ENCODE measurements around the gene VPS16.
A peak's percentile ranks its signal among the peaks of the same experiment; 100 is the strongest.
"Not testable (repeated sequence)": the region's sequence is repeated elsewhere in the genome, so short reads cannot be mapped to it uniquely, and the experiment has no call there.

Gene VPS16

GRCh38 chr20:2807929-2808328 is 32.6 kb upstream of the VPS16 start:
- DNase-seq, result not testable (repeated sequence)

GRCh38 chr20:2809690-2810089 is 30.9 kb upstream of the VPS16 start:
- DNase-seq, result no peak

- no peak for DNase-seq
Measured at GRCh38 chr20:2812189-2812588, 28.4 kb upstream of the VPS16 start.

GRCh38 chr20:2814076-2814475 is 26.5 kb upstream of the VPS16 start:
- no peak for DNase-seq

GRCh38 chr20:2814587-2815051 is 25.9 kb upstream of the VPS16 start, which contains the start of gene C20orf141:
Gene C20orf141 (plus strand): TSS chr20:2814987. CDS start chr20:2815185, 198 bp downstream.
- DNase-seq, result peak; percentile 85

GRCh38 chr20:2815242-2815900 is 25.2 kb upstream of the VPS16 start:
- no peak for DNase-seq

- no peak for DNase-seq
Measured at GRCh38 chr20:2816030-2816582, 24.4 kb upstream of the VPS16 start, which contains the start of gene TMEM239. Gene TMEM239 (plus strand): TSS chr20:2816364. CDS start chr20:2816555, 191 bp downstream.

GRCh38 chr20:2816583-2817340 is 23.8 kb upstream of the VPS16 start:
- DNase-seq, result no peak

GRCh38 chr20:2817341-2817726 is 23.2 kb upstream of the VPS16 start:
- DNase-seq, result no peak

- no peak for DNase-seq
Measured at GRCh38 chr20:2817891-2818595, 22.5 kb upstream of the VPS16 start.

GRCh38 chr20:2820084-2820895 is 20.3 kb upstream of the VPS16 start:
- DNase-seq, result peak; percentile 48

- DNase-seq, result no peak
Measured at GRCh38 chr20:2820896-2821869, 19.4 kb upstream of the VPS16 start.

GRCh38 chr20:2822073-2822472 is 18.5 kb upstream of the VPS16 start:
- DNase-seq, result peak; percentile 40

- no peak for DNase-seq
Measured at GRCh38 chr20:2825761-2826160, 14.8 kb upstream of the VPS16 start.

- no peak for DNase-seq
Measured at GRCh38 chr20:2826655-2827054, 13.9 kb upstream of the VPS16 start.

GRCh38 chr20:2829376-2829775 is 11.2 kb upstream of the VPS16 start:
- DNase-seq, result no peak

GRCh38 chr20:2831206-2831605 is 9.3 kb upstream of the VPS16 start:
- DNase-seq, result not testable (repeated sequence)

- no peak for DNase-seq
Measured at GRCh38 chr20:2833761-2834160, 6.8 kb upstream of the VPS16 start.

- DNase-seq, result no peak
Measured at GRCh38 chr20:2834401-2835110, 6.0 kb upstream of the VPS16 start.

GRCh38 chr20:2835331-2835796 is 5.2 kb upstream of the VPS16 start:
- DNase-seq, result no peak
